SK-N-SH treated with all-trans-retinoic acid at 6 μM for 48 hours (cell line): ENCODE data around the gene DRAXIN.

ENCODE experiments used
- ATAC-seq: fragments of 200-7000 bp; cut with Tn5 transposase; 3 replicates; pipeline ENCODE4 v1.9.1; 2020; ENCODE audit warnings: mild to moderate bottlenecking, moderate library complexity
- BACH2 ChIP-seq: fragments of 250-450 bp; sonication (Bioruptor Pico); IDR thresholded peaks from 2 replicates; pipeline ENCODE4 v1.9.0; 2021; ENCODE audit warnings: mild to moderate bottlenecking, borderline replicate concordance
- CSDC2 ChIP-seq: fragments of 250-450 bp; sonication (Bioruptor Pico); IDR thresholded peaks from 2 replicates; pipeline ENCODE4 v1.5.0; 2020; ENCODE audit warnings: mild to moderate bottlenecking, moderate library complexity
- ESRRG ChIP-seq: fragments of 250-450 bp; sonication (Bioruptor Pico); IDR thresholded peaks from 2 replicates; pipeline ENCODE4 v1.6.1; 2021; ENCODE audit warnings: mild to moderate bottlenecking
- GLIS3 ChIP-seq: fragments of 250-450 bp; sonication (Bioruptor Pico); IDR thresholded peaks from 2 replicates; pipeline ENCODE4 v1.5.0; 2020; ENCODE audit warnings: mild to moderate bottlenecking, moderate library complexity
- ISL1 ChIP-seq: fragments of 250-450 bp; sonication (Bioruptor Pico); IDR thresholded peaks from 2 replicates; pipeline ENCODE4 v2.1.2; 2022; ENCODE audit warnings: mild to moderate bottlenecking, moderate library complexity
- OSR1 ChIP-seq: fragments of 250-450 bp; sonication (Bioruptor Pico); IDR thresholded peaks from 2 replicates; pipeline ENCODE4 v1.8.0; 2022; ENCODE audit warnings: moderate library complexity, mild to moderate bottlenecking, inconsistent platforms
- PPARA ChIP-seq: fragments of 250-450 bp; sonication (Bioruptor Pico); IDR thresholded peaks from 2 replicates; pipeline ENCODE4 v1.5.0; 2020; ENCODE audit warnings: mild to moderate bottlenecking, borderline replicate concordance
- SNAI2 ChIP-seq: fragments of 250-450 bp; sonication (Bioruptor Pico); IDR thresholded peaks from 2 replicates; pipeline ENCODE4 v1.5.0; 2020; ENCODE audit warnings: mild to moderate bottlenecking, moderate library complexity
- TCF4 ChIP-seq: fragments of 250-450 bp; sonication (Bioruptor Pico); IDR thresholded peaks from 2 replicates; pipeline ENCODE4 v1.8.0; 2021; ENCODE audit warnings: mild to moderate bottlenecking, moderate library complexity, borderline replicate concordance
- TOX ChIP-seq: fragments of 250-450 bp; sonication (Bioruptor Pico); IDR thresholded peaks from 2 replicates; pipeline ENCODE4 v1.8.0; 2021; ENCODE audit warnings: mild to moderate bottlenecking, moderate library complexity, borderline replicate concordance
- ZC3H10 ChIP-seq: fragments of 250-450 bp; sonication (Bioruptor Pico); IDR thresholded peaks from 2 replicates; pipeline ENCODE4 v1.5.1; 2021; ENCODE audit warnings: mild to moderate bottlenecking, moderate library complexity
- ZFP3 ChIP-seq: fragments of 250-450 bp; sonication (Bioruptor Pico); IDR thresholded peaks from 2 replicates; pipeline ENCODE4 v1.5.0; 2020; ENCODE audit warnings: mild to moderate bottlenecking, moderate library complexity
- ZFP30 ChIP-seq: fragments of 450-650 bp; formaldehyde crosslinking; IDR thresholded peaks from 2 replicates; pipeline ENCODE4 v1.5.0; 2022; ENCODE audit warnings: mild to moderate bottlenecking, moderate library complexity
- ZNF565 ChIP-seq: fragments of 450-650 bp; formaldehyde crosslinking; conservative IDR thresholded peaks from 2 replicates; pipeline ENCODE4 v1.5.0; 2020; ENCODE audit warnings: low read depth, mild to moderate bottlenecking, moderate library complexity
- ZNF70 ChIP-seq: fragments of 450-650 bp; formaldehyde crosslinking; IDR thresholded peaks from 2 replicates; pipeline ENCODE4 v1.5.0; 2020; ENCODE audit warnings: mild to moderate bottlenecking, moderate library complexity
- TF ChIP-seq, protein P1 (sequence below): fragments of 250-450 bp; sonication (Bioruptor Pico); IDR thresholded peaks from 2 replicates; pipeline ENCODE4 v1.5.1; 2021; ENCODE audit warnings: mild to moderate bottlenecking, moderate library complexity
- TF ChIP-seq, protein P2 (sequence below): fragments of 250-450 bp; sonication (Bioruptor Pico); IDR thresholded peaks from 2 replicates; pipeline ENCODE4 v1.8.0; 2020; ENCODE audit warnings: mild to moderate bottlenecking, moderate library complexity, borderline replicate concordance
- TF ChIP-seq, protein P3 (sequence below): fragments of 250-450 bp; sonication (Bioruptor Pico); IDR thresholded peaks from 2 replicates; pipeline ENCODE4 v1.8.0; 2021; ENCODE audit warnings: low read depth, mild to moderate bottlenecking, moderate library complexity, borderline replicate concordance
- TF ChIP-seq, protein P4 (sequence below): fragments of 250-450 bp; sonication (Bioruptor Pico); IDR thresholded peaks from 2 replicates; pipeline ENCODE4 v1.5.0; 2020; ENCODE audit warnings: mild to moderate bottlenecking, moderate library complexity

The DRAXIN gene

DNA sequence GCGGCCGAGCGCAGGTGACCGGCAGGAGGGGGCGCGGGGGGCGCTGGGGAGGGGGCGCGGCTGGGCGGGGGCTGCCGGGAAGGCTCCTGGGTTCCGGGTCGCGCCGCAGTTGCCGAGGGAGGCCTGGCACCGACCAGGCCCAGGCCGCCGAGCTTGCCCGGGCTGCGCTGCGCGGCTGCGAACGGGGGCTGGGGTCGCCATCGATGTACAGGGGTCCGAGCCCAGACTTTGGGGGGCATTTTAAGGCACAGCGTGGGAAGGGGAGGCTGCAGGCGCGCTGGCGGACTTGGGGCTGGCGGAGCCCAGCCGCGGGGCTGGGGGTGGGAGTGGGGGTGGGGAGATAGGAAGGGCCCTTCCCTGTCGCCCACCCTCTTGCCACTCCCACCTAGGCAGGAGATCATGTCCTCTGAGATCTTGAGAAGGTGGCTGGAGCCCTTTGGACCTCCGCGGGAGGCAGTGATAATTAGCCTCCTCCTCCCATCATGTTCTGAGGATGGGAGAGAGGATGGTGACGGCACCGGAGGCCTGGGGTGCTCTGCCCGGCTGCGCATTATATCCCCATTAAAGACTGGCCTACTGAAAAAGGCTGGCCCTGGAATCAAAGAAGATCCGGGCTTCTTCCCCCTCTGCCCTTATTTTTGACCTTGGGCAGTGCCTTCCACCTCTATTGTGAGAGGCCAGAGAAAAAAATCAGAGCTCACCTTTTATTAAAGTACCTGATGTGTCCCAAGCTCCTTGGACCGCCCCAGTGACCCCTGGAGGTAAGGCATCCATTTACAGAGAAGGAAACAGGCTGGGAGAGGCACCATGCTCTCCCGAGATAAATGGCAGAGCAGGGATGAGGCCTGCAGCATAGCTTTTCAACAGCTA is 36.3 kb upstream of the DRAXIN start (continued):
- TF ChIP-seq, protein P1, sequence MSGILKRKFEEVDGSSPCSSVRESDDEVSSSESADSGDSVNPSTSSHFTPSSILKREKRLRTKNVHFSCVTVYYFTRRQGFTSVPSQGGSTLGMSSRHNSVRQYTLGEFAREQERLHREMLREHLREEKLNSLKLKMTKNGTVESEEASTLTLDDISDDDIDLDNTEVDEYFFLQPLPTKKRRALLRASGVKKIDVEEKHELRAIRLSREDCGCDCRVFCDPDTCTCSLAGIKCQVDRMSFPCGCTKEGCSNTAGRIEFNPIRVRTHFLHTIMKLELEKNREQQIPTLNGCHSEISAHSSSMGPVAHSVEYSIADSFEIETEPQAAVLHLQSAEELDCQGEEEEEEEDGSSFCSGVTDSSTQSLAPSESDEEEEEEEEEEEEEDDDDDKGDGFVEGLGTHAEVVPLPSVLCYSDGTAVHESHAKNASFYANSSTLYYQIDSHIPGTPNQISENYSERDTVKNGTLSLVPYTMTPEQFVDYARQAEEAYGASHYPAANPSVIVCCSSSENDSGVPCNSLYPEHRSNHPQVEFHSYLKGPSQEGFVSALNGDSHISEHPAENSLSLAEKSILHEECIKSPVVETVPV = no peak
- no peak for TF ChIP-seq ZFP30 (CRISPR knock-in tag)
- no peak for TF ChIP-seq PPARA (CRISPR knock-in tag)

DNA sequence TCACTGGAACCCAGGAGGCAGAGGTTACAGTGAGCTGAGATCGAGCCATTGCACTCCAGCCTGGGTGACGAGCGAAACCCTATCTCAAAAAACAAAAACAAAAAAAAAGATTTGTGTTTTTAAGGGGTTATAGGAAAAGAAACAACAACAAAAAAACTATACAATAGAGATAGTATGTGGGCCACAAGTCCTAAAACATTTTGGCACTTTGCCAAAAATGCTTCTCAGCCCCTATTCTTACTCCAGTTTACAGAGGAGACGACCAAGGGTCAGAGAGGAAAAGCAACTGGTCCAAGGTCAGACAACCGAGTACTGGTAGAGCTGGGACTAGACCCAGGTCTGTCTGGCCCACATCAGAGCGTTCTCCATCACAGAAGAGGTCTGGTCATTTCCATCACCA is 33.9 kb upstream of the DRAXIN start:
- ATAC-seq = no peak
- TF ChIP-seq ZNF565 (no peak), OSR1 (CRISPR knock-in tag) (no peak), ZFP3 (CRISPR knock-in tag) (no peak), SNAI2 (CRISPR knock-in tag) (no peak), BACH2 (CRISPR knock-in tag) (no peak), TOX (CRISPR knock-in tag) (no peak), TCF4 (CRISPR knock-in tag) (no peak), CSDC2 (no peak), PPARA (CRISPR knock-in tag) (no peak)
- TF ChIP-seq, protein P2, sequence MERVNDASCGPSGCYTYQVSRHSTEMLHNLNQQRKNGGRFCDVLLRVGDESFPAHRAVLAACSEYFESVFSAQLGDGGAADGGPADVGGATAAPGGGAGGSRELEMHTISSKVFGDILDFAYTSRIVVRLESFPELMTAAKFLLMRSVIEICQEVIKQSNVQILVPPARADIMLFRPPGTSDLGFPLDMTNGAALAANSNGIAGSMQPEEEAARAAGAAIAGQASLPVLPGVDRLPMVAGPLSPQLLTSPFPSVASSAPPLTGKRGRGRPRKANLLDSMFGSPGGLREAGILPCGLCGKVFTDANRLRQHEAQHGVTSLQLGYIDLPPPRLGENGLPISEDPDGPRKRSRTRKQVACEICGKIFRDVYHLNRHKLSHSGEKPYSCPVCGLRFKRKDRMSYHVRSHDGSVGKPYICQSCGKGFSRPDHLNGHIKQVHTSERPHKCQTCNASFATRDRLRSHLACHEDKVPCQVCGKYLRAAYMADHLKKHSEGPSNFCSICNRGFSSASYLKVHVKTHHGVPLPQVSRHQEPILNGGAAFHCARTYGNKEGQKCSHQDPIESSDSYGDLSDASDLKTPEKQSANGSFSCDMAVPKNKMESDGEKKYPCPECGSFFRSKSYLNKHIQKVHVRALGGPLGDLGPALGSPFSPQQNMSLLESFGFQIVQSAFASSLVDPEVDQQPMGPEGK (CRISPR knock-in tag) = no peak
- TF ChIP-seq, protein P1 = no peak
- TF ChIP-seq, protein P3, sequence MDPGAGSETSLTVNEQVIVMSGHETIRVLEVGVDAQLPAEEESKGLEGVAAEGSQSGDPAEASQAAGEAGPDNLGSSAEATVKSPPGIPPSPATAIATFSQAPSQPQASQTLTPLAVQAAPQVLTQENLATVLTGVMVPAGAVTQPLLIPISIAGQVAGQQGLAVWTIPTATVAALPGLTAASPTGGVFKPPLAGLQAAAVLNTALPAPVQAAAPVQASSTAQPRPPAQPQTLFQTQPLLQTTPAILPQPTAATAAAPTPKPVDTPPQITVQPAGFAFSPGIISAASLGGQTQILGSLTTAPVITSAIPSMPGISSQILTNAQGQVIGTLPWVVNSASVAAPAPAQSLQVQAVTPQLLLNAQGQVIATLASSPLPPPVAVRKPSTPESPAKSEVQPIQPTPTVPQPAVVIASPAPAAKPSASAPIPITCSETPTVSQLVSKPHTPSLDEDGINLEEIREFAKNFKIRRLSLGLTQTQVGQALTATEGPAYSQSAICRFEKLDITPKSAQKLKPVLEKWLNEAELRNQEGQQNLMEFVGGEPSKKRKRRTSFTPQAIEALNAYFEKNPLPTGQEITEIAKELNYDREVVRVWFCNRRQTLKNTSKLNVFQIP (CRISPR knock-in tag) = no peak
- TF ChIP-seq, all 23 proteins: peak for 0

DNA sequence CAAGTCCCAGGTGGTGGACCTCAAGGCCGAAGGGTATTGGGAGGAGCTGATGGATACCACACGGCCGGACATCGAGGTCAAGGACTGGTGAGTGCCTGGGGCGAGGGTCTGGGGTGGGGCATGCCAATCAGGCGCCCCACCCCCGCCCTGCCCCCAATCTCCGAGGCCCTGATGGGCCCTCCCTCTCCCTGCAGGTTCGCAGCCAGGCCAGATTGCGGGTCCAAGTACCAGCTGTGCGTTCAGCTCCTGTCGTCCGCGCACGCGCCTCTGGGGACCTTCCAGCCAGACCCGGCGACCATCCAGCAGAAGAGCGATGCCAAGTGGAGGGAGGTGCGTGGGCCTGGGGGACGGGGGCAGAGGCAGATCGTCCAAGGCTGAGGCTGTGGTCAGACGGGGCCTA is 33.0 kb upstream of the DRAXIN start:
- TF ChIP-seq, protein P1 = no peak
- TF ChIP-seq ISL1 (CRISPR knock-in tag) (no peak), ZC3H10 (CRISPR knock-in tag) (no peak), BACH2 (CRISPR knock-in tag) (no peak), GLIS3 (CRISPR knock-in tag) (no peak), ZNF565 (no peak), PPARA (CRISPR knock-in tag) (no peak), TOX (CRISPR knock-in tag) (no peak), SNAI2 (CRISPR knock-in tag) (no peak), ZFP3 (CRISPR knock-in tag) (no peak), CSDC2 (no peak), ESRRG (CRISPR knock-in tag) (no peak), ZNF70 (CRISPR knock-in tag) (no peak), TCF4 (CRISPR knock-in tag) (no peak)
- TF ChIP-seq, protein P3 (CRISPR knock-in tag) = no peak
- TF ChIP-seq, protein P4, sequence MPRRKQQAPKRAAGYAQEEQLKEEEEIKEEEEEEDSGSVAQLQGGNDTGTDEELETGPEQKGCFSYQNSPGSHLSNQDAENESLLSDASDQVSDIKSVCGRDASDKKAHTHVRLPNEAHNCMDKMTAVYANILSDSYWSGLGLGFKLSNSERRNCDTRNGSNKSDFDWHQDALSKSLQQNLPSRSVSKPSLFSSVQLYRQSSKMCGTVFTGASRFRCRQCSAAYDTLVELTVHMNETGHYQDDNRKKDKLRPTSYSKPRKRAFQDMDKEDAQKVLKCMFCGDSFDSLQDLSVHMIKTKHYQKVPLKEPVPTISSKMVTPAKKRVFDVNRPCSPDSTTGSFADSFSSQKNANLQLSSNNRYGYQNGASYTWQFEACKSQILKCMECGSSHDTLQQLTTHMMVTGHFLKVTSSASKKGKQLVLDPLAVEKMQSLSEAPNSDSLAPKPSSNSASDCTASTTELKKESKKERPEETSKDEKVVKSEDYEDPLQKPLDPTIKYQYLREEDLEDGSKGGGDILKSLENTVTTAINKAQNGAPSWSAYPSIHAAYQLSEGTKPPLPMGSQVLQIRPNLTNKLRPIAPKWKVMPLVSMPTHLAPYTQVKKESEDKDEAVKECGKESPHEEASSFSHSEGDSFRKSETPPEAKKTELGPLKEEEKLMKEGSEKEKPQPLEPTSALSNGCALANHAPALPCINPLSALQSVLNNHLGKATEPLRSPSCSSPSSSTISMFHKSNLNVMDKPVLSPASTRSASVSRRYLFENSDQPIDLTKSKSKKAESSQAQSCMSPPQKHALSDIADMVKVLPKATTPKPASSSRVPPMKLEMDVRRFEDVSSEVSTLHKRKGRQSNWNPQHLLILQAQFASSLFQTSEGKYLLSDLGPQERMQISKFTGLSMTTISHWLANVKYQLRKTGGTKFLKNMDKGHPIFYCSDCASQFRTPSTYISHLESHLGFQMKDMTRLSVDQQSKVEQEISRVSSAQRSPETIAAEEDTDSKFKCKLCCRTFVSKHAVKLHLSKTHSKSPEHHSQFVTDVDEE = no peak
- ATAC-seq = no peak
